Endothelial cell of umbilical vein (primary cell): ENCODE measurements around the gene KANSL1L. TPM values are rescaled to one million over a fixed set of nuclear protein-coding genes. Genes with fewer than 3 reads are reported as not detected.

ENCODE experiments used
- BruUV-seq: library from RNA; stranded (reverse); fragments of 400-500 nt; replicated peaks from 2 replicates; lab custom pipeline; 2021; lab: Mats Ljungman, UMichigan
- CTCF ChIA-PET: fragments of 300-600, 350-600 bp; sonication (Branson Sonifier 250); formaldehyde crosslinking; loops from one replicate; lab custom pipeline; 2021; ENCODE audit warnings: antibody characterized with exemption, inconsistent platforms; lab: Charles Lee
- POLR2A ChIA-PET: fragments of 300-600, 350-600 bp; sonication (Branson Sonifier 250); formaldehyde crosslinking; loops from one replicate; lab custom pipeline; 2021; ENCODE audit warnings: antibody characterized with exemption, inconsistent platforms; lab: Charles Lee
- DNase-seq: peaks from one replicate; pipeline ENCODE4 v3.0.0-alpha.2; 2011; ENCODE audit warnings: low read depth, low spot score
- FAIRE-seq: peaks from 2 replicates; lab custom pipeline; 2011; peaks lifted over from hg19 to GRCh38; lab: Jason Lieb, UNC
- H2AFZ ChIP-seq: 2 replicates; pipeline ENCODE4 v1.6.0; 2012; ENCODE audit warnings: low read depth, low read length, control low read depth, inconsistent platforms
- H3K27ac ChIP-seq: 2 replicates; pipeline ENCODE4 v1.5.1; 2011; ENCODE audit warnings: low read depth, mild to moderate bottlenecking, control low read depth, low read length, moderate library complexity; ENCODE audit not compliant: insufficient read depth
- H3K27me3 ChIP-seq, 2 experiments: 2 replicates each; pipeline versions ENCODE4 v1.6.0 to v1.6.1; 2011; ENCODE audit warnings: low read length in 2 of 2, mixed read lengths in 1 of 2; ENCODE audit not compliant: control insufficient read depth in 2 of 2, insufficient read depth in 2 of 2
- H3K36me3 ChIP-seq, 2 experiments: 2 replicates in 1 of 2; 3 replicates in 1 of 2; pipeline ENCODE4 v1.5.1; 2011; ENCODE audit warnings: low read length in 2 of 2, mild to moderate bottlenecking in 1 of 2, moderate library complexity in 1 of 2; ENCODE audit not compliant: control insufficient read depth in 2 of 2, insufficient read depth in 2 of 2; ENCODE audit errors: extremely low read depth in 1 of 2
- H3K4me1 ChIP-seq: 3 replicates; pipeline ENCODE4 v1.5.1; 2011; ENCODE audit warnings: mild to moderate bottlenecking, low read length; ENCODE audit not compliant: control insufficient read depth, insufficient read depth; ENCODE audit errors: extremely low read depth
- H3K4me2 ChIP-seq: 2 replicates; pipeline ENCODE4 v1.6.1; 2011; ENCODE audit warnings: low read length, control low read depth, mixed read lengths; ENCODE audit not compliant: insufficient read depth
- H3K4me3 ChIP-seq, 3 experiments: fragments of 200-600 bp in 1 of 3; sonication (generic), shearing (Covaris generic) in 1 of 3; replicated peaks in 1 of 3; 2 replicates each; pipeline ENCODE4 v1.5.1; 2011 to 2016; ENCODE audit warnings: control low read depth in 3 of 3, low read length in 3 of 3, mild to moderate bottlenecking in 2 of 3, inconsistent platforms in 1 of 3, low read depth in 1 of 3, moderate library complexity in 1 of 3; ENCODE audit not compliant: insufficient read depth in 1 of 3
- H3K79me2 ChIP-seq: 2 replicates; pipeline ENCODE4 v1.6.0; 2012; ENCODE audit warnings: low read length, inconsistent platforms; ENCODE audit not compliant: control insufficient read depth, insufficient read depth
- H3K9ac ChIP-seq: replicated peaks from 2 replicates; pipeline ENCODE3; 2011; ENCODE audit warnings: low read length, control low read depth; ENCODE audit not compliant: insufficient read depth; ENCODE audit errors: extremely low read depth
- H3K9me1 ChIP-seq: replicated peaks from 3 replicates; pipeline ENCODE4 v1.6.0; 2011; ENCODE audit warnings: mild to moderate bottlenecking, low read length; ENCODE audit not compliant: control insufficient read depth, insufficient read depth; ENCODE audit errors: extremely low read depth
- H3K9me3 ChIP-seq: replicated peaks from 2 replicates; pipeline ENCODE4 v1.5.1; 2012; ENCODE audit warnings: low read length, inconsistent platforms; ENCODE audit not compliant: control insufficient read depth, insufficient read depth
- H4K20me1 ChIP-seq: replicated peaks from 2 replicates; pipeline ENCODE3; 2011; ENCODE audit warnings: mild to moderate bottlenecking, low read length; ENCODE audit not compliant: control insufficient read depth, insufficient read depth; ENCODE audit errors: extremely low read depth
- CTCF ChIP-seq, 2 donors: IDR thresholded peaks; 1 replicate in 1 of 2; 2 replicates in 1 of 2; pipeline ENCODE4 v1.5.1; 2011; ENCODE audit warnings: low read length in 2 of 2, mild to moderate bottlenecking in 2 of 2, moderate library complexity in 2 of 2, control low read depth in 1 of 2, inconsistent platforms in 1 of 2, low read depth in 1 of 2; ENCODE audit not compliant: insufficient read depth in 1 of 2; ENCODE audit errors: extremely low read depth in 1 of 2
- EZH2 ChIP-seq: IDR thresholded peaks from 2 replicates; pipeline ENCODE4 v1.6.1; 2012; ENCODE audit warnings: borderline replicate concordance, low read depth, mild to moderate bottlenecking, moderate library complexity, low read length, inconsistent platforms; ENCODE audit not compliant: severe bottlenecking
- FOS ChIP-seq: IDR thresholded peaks from 2 replicates; pipeline ENCODE4 v1.6.1; 2011; ENCODE audit warnings: mild to moderate bottlenecking, low read length, moderate library complexity, borderline replicate concordance; ENCODE audit not compliant: insufficient read depth
- GATA2 ChIP-seq: IDR thresholded peaks from 2 replicates; pipeline ENCODE4 v1.7.0; 2011; ENCODE audit warnings: low read depth, mild to moderate bottlenecking, moderate library complexity, mixed read lengths, low read length; ENCODE audit not compliant: insufficient read length, insufficient read depth
- JUN ChIP-seq: IDR thresholded peaks from 2 replicates; pipeline ENCODE4 v1.6.1; 2011; ENCODE audit warnings: borderline replicate concordance, low read depth; ENCODE audit not compliant: insufficient read length, insufficient read depth
- MAX ChIP-seq: IDR thresholded peaks from 2 replicates; pipeline ENCODE4 v1.6.1; 2011; ENCODE audit not compliant: insufficient read depth, insufficient read length
- MYC ChIP-seq: IDR thresholded peaks from one replicate; pipeline ENCODE4 v1.6.1; 2011; ENCODE audit warnings: mild to moderate bottlenecking, low read depth, low read length
- POLR2A ChIP-seq: IDR thresholded peaks from 2 replicates; pipeline ENCODE4 v1.6.1; 2012; ENCODE audit warnings: low read depth, mild to moderate bottlenecking, control low read depth, low read length
- POLR2AphosphoS5 ChIP-seq: IDR thresholded peaks from 2 replicates; pipeline ENCODE4 v1.6.1; 2012; ENCODE audit warnings: low read depth, mild to moderate bottlenecking, control low read depth, low read length, moderate library complexity; ENCODE audit not compliant: insufficient read depth
- dilution Hi-C: fragments of 300-500 bp; cut with MboI; formaldehyde crosslinking; loops from one replicate; pipeline ENCODE4 v1.15.0; 2019; ENCODE audit warnings: low sequenced_read_pairs; ENCODE audit not compliant: extremely low pct_ligation_motif_present
- intact Hi-C: fragments of 100-400 bp; cut with micrococcal nuclease; formaldehyde crosslinking; loops from one replicate; pipeline ENCODE4 v1.10.0; 2022
- polyA plus RNA-seq, 4 experiments: library from polyadenylated mRNA; depleted of rRNA in 3 of 4; stranded (reverse) in 3 of 4; unstranded in 1 of 4; fragments of >200 nt; gene quantifications; 2 replicates each; pipeline versions ENCODE4 v1.2.1 to v1.2.3, GENCODE V29; 2011 to 2012; ENCODE audit warnings: missing spikeins in 1 of 4
- total RNA-seq: library from RNA; stranded (reverse); gene quantifications from 2 replicates; pipeline ENCODE4 v1.2.3, GENCODE V29; 2021

KANSL1L gene
- total and polyA plus RNA-seq, 2 donors (not counting 3 experiments of a cell fraction or from before 2014, with no cell fraction given): 4.3 to 14.0 TPM

GRCh38 chr2:210179351-210179990, 8.3 kb upstream of the KANSL1L start:
- H2AFZ ChIP-seq: no peak overlapping the region
- H3K27ac ChIP-seq: no peak overlapping the region
- no TSS peak for BruUV-seq
- H3K4me1 ChIP-seq: no peaks in the 10 kb centered on the region
- H3K4me2 ChIP-seq: no peak overlapping the region
- no peak overlapping the region for H3K4me3 ChIP-seq
- H3K27me3 ChIP-seq: peaks cover 8 to 21% of the 10 kb centered on the region in 2 experiments
- ChIA-PET CTCF (interaction anchor here (1.2 kb wide), 2 partner anchors 17 to 19 kb away, joined by 3 to 4 read pairs; no protein-coding TSS in a partner anchor), POLR2A (no interaction called here)
- intact Hi-C loops (loop anchor here (10.0 kb wide), 3 partner anchors 655 to 815 kb away; no protein-coding TSS in a partner anchor), dilution Hi-C loops (no loop called here)
- no peaks in the 10 kb centered on the region for H3K79me2 ChIP-seq
- TF ChIP-seq MAX (no peak), POLR2A (no peak), POLR2AphosphoS5 (no peak), JUN (no peak), CTCF (IDR thresholded peaks at IDR 0.05; ENCODE audit: extremely low read depth in 1 of 2, insufficient read depth in 1 of 2, low read depth in 1 of 2, low read length in 2 of 2) (no peak), EZH2 (no peak), MYC (no peak), GATA2 (no peak), FOS (no peak)
- no peaks in the 10 kb centered on the region for H4K20me1 ChIP-seq
- no peaks in the 10 kb centered on the region for H3K36me3 ChIP-seq
- H3K9me1 ChIP-seq: no peaks in the 10 kb centered on the region
- FAIRE-seq (no peak), DNase-seq (no peak)
- no peaks in the 10 kb centered on the region for H3K9me3 ChIP-seq
- no peak overlapping the region for H3K9ac ChIP-seq
